H4 (cell line): ENCODE results near the gene CFAP299. TPM values are rescaled to one million over a fixed set of nuclear protein-coding genes. Genes with fewer than 3 reads are reported as not detected.

ENCODE experiments used
- DNase-seq: peaks from one replicate; pipeline ENCODE4 v3.0.0-alpha.2; 2015; ENCODE audit warnings: low spot score
- total RNA-seq: library from RNA; depleted of rRNA; stranded (reverse); fragments of >200 nt; shearing (Covaris generic); gene quantifications from 2 replicates; pipeline ENCODE4 v1.2.3, GENCODE V29; 2014

Gene CFAP299
- total RNA-seq, 1 experiment from 2014 or later: 0.21 TPM

- DNase-seq: no peak
These were observed 172.0 kb downstream of the CFAP299 start for GRCh38 chr4:80507507-80507906.

- no peak for DNase-seq
These were observed 180.0 kb downstream of the CFAP299 start for GRCh38 chr4:80515496-80515895.

GRCh38 chr4:80521438-80521837 is 185.9 kb downstream of the CFAP299 start:
- DNase-seq: no peak

- no peak for DNase-seq
These were observed 191.2 kb downstream of the CFAP299 start for GRCh38 chr4:80526697-80527096.

- DNase-seq: no peak
These were observed 193.5 kb downstream of the CFAP299 start for GRCh38 chr4:80529026-80529425.

- no peak for DNase-seq
These were observed 197.3 kb downstream of the CFAP299 start for GRCh38 chr4:80532674-80533333.

- no peak for DNase-seq
These were observed 200.0 kb downstream of the CFAP299 start for GRCh38 chr4:80535551-80535950.

GRCh38 chr4:80538276-80538926 is 202.9 kb downstream of the CFAP299 start:
- no peak for DNase-seq

GRCh38 chr4:80539190-80539589 is 203.7 kb downstream of the CFAP299 start:
- DNase-seq: no peak

- no peak for DNase-seq
These were observed 204.8 kb downstream of the CFAP299 start for GRCh38 chr4:80540349-80540748.

- DNase-seq: no peak
These were observed 205.4 kb downstream of the CFAP299 start for GRCh38 chr4:80540785-80541469.

- DNase-seq: no peak
These were observed 207.2 kb downstream of the CFAP299 start for GRCh38 chr4:80542747-80543146.

- DNase-seq: no peak
These were observed 224.8 kb downstream of the CFAP299 start for GRCh38 chr4:80560337-80560736.

- peak; percentile 7 for DNase-seq
These were observed 230.8 kb downstream of the CFAP299 start for GRCh38 chr4:80566203-80566872.

GRCh38 chr4:80568891-80569290 is 233.4 kb downstream of the CFAP299 start:
- no peak for DNase-seq

- DNase-seq: no peak
These were observed 241.3 kb downstream of the CFAP299 start for GRCh38 chr4:80576796-80577195.

- no peak for DNase-seq
These were observed 242.5 kb downstream of the CFAP299 start for GRCh38 chr4:80578001-80578400.

GRCh38 chr4:80585542-80585941 is 250.0 kb downstream of the CFAP299 start:
- no peak for DNase-seq

GRCh38 chr4:80586716-80587115 is 251.2 kb downstream of the CFAP299 start:
- no peak for DNase-seq

GRCh38 chr4:80587871-80588385 is 252.4 kb downstream of the CFAP299 start:
- DNase-seq: no peak

GRCh38 chr4:80592950-80593349 is 257.4 kb downstream of the CFAP299 start:
- DNase-seq: no peak

GRCh38 chr4:80594701-80595100 is 259.2 kb downstream of the CFAP299 start:
- no peak for DNase-seq
